A549 (cell line): ENCODE results near the gene CTNND2. TPM values are rescaled to one million over a fixed set of nuclear protein-coding genes. Genes with fewer than 3 reads are reported as not detected.

Source experiments
- ATAC-seq, 2 experiments: fragments of 200-7000 bp in 1 of 2; fragments of >200 bp in 1 of 2; cut with Nextera tagmentation in 1 of 2; cut with Tn5 transposase in 1 of 2; 3 replicates each; pipeline versions ENCODE4 v1.8.0 to v1.9.1; 2018 to 2020; ENCODE audit warnings: mild to moderate bottlenecking in 1 of 2, moderate library complexity in 1 of 2
- CTCF ChIA-PET: fragments of 300-600 bp; sonication (Branson Sonifier 250); formaldehyde crosslinking; extraction: SDS; loops from one replicate; lab custom pipeline; 2021; ENCODE audit warnings: antibody characterized with exemption, inconsistent platforms; lab: Yijun Ruan, JAX
- POLR2A ChIA-PET: fragments of 350-600 bp; formaldehyde crosslinking; extraction: SDS; loops from one replicate; lab custom pipeline; 2021; ENCODE audit warnings: antibody characterized with exemption, inconsistent platforms; lab: Yijun Ruan, JAX
- DNase-seq, 2 experiments: peaks; one replicate each; pipeline versions ENCODE4 v3.0.0 to v3.0.0-alpha.2; 2011 to 2016; ENCODE audit warnings: low read depth in 1 of 2, low spot score in 1 of 2
- FAIRE-seq: peaks from 2 replicates; lab custom pipeline; 2011; peaks lifted over from hg19 to GRCh38; lab: Jason Lieb, UNC
- H3K27ac ChIP-seq, 2 experiments: fragments of >200 bp; sonication (Bioruptor Twin); formaldehyde crosslinking; 3 replicates each; pipeline ENCODE4 v1.5.1; 2016 to 2017
- H3K4me1 ChIP-seq: fragments of >200 bp; sonication (Bioruptor Twin); formaldehyde crosslinking; 3 replicates; pipeline ENCODE4 v1.6.1; 2016
- H3K4me2 ChIP-seq: fragments of >200 bp; sonication (Bioruptor Twin); formaldehyde crosslinking; 3 replicates; pipeline ENCODE4 v1.6.1; 2016
- H3K4me3 ChIP-seq: fragments of >200 bp; sonication (Bioruptor Twin); formaldehyde crosslinking; 3 replicates; pipeline ENCODE4 v1.5.1; 2016
- H3K9me3 ChIP-seq: fragments of >200 bp; sonication (Bioruptor Twin); formaldehyde crosslinking; 3 replicates; pipeline ENCODE4 v1.6.1; 2016
- BCL3 ChIP-seq: fragments of >200 bp; sonication (Bioruptor Twin); formaldehyde crosslinking; IDR thresholded peaks from 3 replicates; pipeline ENCODE4 v1.6.1; 2016
- CBX8 ChIP-seq: fragments of 200-600 bp; sonication (generic); IDR thresholded peaks from 2 replicates; pipeline ENCODE4 v1.6.1; 2016
- CEBPB ChIP-seq, 2 experiments: fragments of >200 bp in 1 of 2; sonication (Bioruptor Twin) in 1 of 2; formaldehyde crosslinking in 1 of 2; IDR thresholded peaks; 2 replicates each; pipeline ENCODE4 v1.6.1; 2012 to 2016
- CHD2 ChIP-seq: fragments of 150-350 bp; IDR thresholded peaks from 2 replicates; pipeline ENCODE4 v1.6.1; 2014; ENCODE audit warnings: low read length; ENCODE audit not compliant: partially characterized antibody
- CHD4 ChIP-seq: fragments of 200-600 bp; sonication (generic); IDR thresholded peaks from 2 replicates; pipeline ENCODE4 v1.6.1; 2016; ENCODE audit warnings: antibody characterized with exemption, mild to moderate bottlenecking, borderline replicate concordance
- EHF ChIP-seq: fragments of 250-450 bp; sonication (Bioruptor Pico); IDR thresholded peaks from 2 replicates; pipeline ENCODE4 v1.5.0; 2020; ENCODE audit warnings: mild to moderate bottlenecking
- EP300 ChIP-seq, 2 experiments: fragments of >200 bp; sonication (Bioruptor Twin); formaldehyde crosslinking; IDR thresholded peaks; 2 replicates in 1 of 2; 3 replicates in 1 of 2; pipeline ENCODE4 v1.6.1; 2016 to 2017
- ESRRA ChIP-seq: fragments of 150-350 bp; IDR thresholded peaks from 2 replicates; pipeline ENCODE4 v1.6.1; 2014; ENCODE audit warnings: mild to moderate bottlenecking, low read length, borderline replicate concordance
- HDAC2 ChIP-seq: fragments of 200-600 bp; sonication (generic); IDR thresholded peaks from 2 replicates; pipeline ENCODE4 v1.6.1; 2016
- HEYL ChIP-seq: fragments of 250-450 bp; sonication (Bioruptor Pico); IDR thresholded peaks from 2 replicates; pipeline ENCODE4 v1.8.0; 2021; ENCODE audit warnings: mild to moderate bottlenecking, moderate library complexity
- HMGXB4 ChIP-seq: fragments of 250-450 bp; sonication (Bioruptor Pico); IDR thresholded peaks from 2 replicates; pipeline ENCODE4 v1.5.0; 2021; ENCODE audit warnings: mild to moderate bottlenecking, moderate library complexity, borderline replicate concordance
- HOXA7 ChIP-seq: fragments of 250-450 bp; sonication (Bioruptor Pico); IDR thresholded peaks from 2 replicates; pipeline ENCODE4 v1.5.0; 2020; ENCODE audit warnings: mild to moderate bottlenecking, moderate library complexity
- JUNB ChIP-seq: fragments of >200 bp; sonication (Bioruptor Twin); formaldehyde crosslinking; IDR thresholded peaks from 2 replicates; pipeline ENCODE4 v1.6.1; 2016
- MAZ ChIP-seq: fragments of 150-350 bp; IDR thresholded peaks from 2 replicates; pipeline ENCODE4 v1.6.1; 2014; ENCODE audit warnings: antibody characterized with exemption, low read depth, low read length, borderline replicate concordance
- PBX3 ChIP-seq: IDR thresholded peaks from 2 replicates; pipeline ENCODE4 v1.6.1; 2012
- RCOR1 ChIP-seq: fragments of 150-350 bp; IDR thresholded peaks from 2 replicates; pipeline ENCODE4 v1.6.1; 2014; ENCODE audit warnings: antibody characterized with exemption, low read length, low read depth
- RNF2 ChIP-seq: fragments of 200-600 bp; sonication (generic); IDR thresholded peaks from 2 replicates; pipeline ENCODE4 v1.6.1; 2016; ENCODE audit warnings: low read depth, mild to moderate bottlenecking, antibody characterized with exemption, moderate library complexity, borderline replicate concordance
- TP53 ChIP-seq: fragments of 250-450 bp; sonication (Bioruptor Pico); IDR thresholded peaks from 2 replicates; pipeline ENCODE4 v1.5.0; 2021; ENCODE audit warnings: mild to moderate bottlenecking, moderate library complexity
- USF2 ChIP-seq: fragments of 450-650 bp; IDR thresholded peaks from 2 replicates; pipeline ENCODE4 v1.6.1; 2014; ENCODE audit warnings: antibody characterized with exemption
- ZFP36 ChIP-seq: fragments of 450-650 bp; IDR thresholded peaks from 2 replicates; pipeline ENCODE4 v1.6.1; 2014; ENCODE audit warnings: borderline replicate concordance; ENCODE audit not compliant: partially characterized antibody
- ZSCAN20 ChIP-seq: fragments of 250-450 bp; sonication (Bioruptor Pico); IDR thresholded peaks from 2 replicates; pipeline ENCODE4 v1.8.0; 2022; ENCODE audit warnings: mild to moderate bottlenecking, moderate library complexity
- WGBS: methylation state at CpG from one replicate; pipeline ENCODE4 v1.1.6; 2017; ENCODE audit errors: missing lambda C conversion rate; 5-methylcytosine and 5-hydroxymethylcytosine counted together
- polyA plus RNA-seq, 4 experiments: library from polyadenylated mRNA; depleted of rRNA in 3 of 4; stranded (reverse); fragments of >200 nt; fragmentation: RNase III in 1 of 4; extraction: RNeasy Plus Mini Kit Qiagen cat#74134 plus additional on column Dnase treatment in 1 of 4; gene quantifications; 2 replicates in 3 of 4; 3 replicates in 1 of 4; pipeline ENCODE4 v1.2.3, GENCODE V29; 2011 to 2017

CTNND2 gene
- polyA plus RNA-seq, 2 of the 4 experiments (the other 2 are of a cell fraction), result not detected

GRCh38 chr5:11801061-11801460 lies 103.2 kb downstream of the CTNND2 start:
- TF ChIP-seq CEBPB (IDR thresholded peaks at IDR 0.05), result no peak
- TF ChIP-seq USF2, result no peak
- no peak for TF ChIP-seq EHF (CRISPR knock-in tag)
- TF ChIP-seq HEYL (CRISPR knock-in tag), result no peak
- WGBS, result 0% methylated on average over 2 of the region's 2 CpGs
- Histone ChIP-seq H3K9me3 (no peaks in the 10 kb centered on the region), H3K4me1 (no peaks in the 10 kb centered on the region), H3K27ac (no peak overlapping the region), H3K4me3 (no peak overlapping the region), H3K4me2 (no peak overlapping the region)
- ATAC-seq (no peak), DNase-seq (no peak), FAIRE-seq (no peak)
- ChIA-PET POLR2A (no interaction called here), CTCF (no interaction called here)

GRCh38 chr5:11797132-11797531 lies 107.1 kb downstream of the CTNND2 start:
- H3K9me3 ChIP-seq, result no peaks in the 10 kb centered on the region
- H3K4me3 ChIP-seq, result no peak overlapping the region
- POLR2A ChIA-PET, result no interaction called here
- H3K27ac ChIP-seq, result no peak overlapping the region
- TF ChIP-seq RNF2, result no peak
- no peak for TF ChIP-seq EP300 (IDR thresholded peaks at IDR 0.05)
- TF ChIP-seq MAZ, result no peak
- TF ChIP-seq CHD2, result no peak
- TF ChIP-seq, all 56 proteins: peak for 0
- CTCF ChIA-PET, result no interaction called here
- ATAC-seq (no peak), FAIRE-seq (no peak), DNase-seq (no peak)
- no peak overlapping the region for H3K4me2 ChIP-seq
- no peaks in the 10 kb centered on the region for H3K4me1 ChIP-seq
- WGBS, result 36% methylated on average over 3 of the region's 4 CpGs

GRCh38 chr5:11793396-11793795 lies 110.8 kb downstream of the CTNND2 start:
- FAIRE-seq (no peak), DNase-seq (no peak), ATAC-seq (no peak)
- WGBS, result 0% methylated on average over 1 of the region's 1 CpG
- H3K9me3 ChIP-seq, result no peaks in the 10 kb centered on the region
- no peak overlapping the region for H3K27ac ChIP-seq
- no peak for TF ChIP-seq HDAC2
- TF ChIP-seq CHD4, result no peak
- no peak for TF ChIP-seq TP53
- no peak for TF ChIP-seq HMGXB4
- TF ChIP-seq HEYL (CRISPR knock-in tag), result no peak
- no peak for TF ChIP-seq ESRRA
- no peak for TF ChIP-seq ZSCAN20 (CRISPR knock-in tag)
- TF ChIP-seq USF2, result no peak
- TF ChIP-seq PBX3, result no peak
- TF ChIP-seq HOXA7 (CRISPR knock-in tag), result no peak
- TF ChIP-seq RCOR1, result no peak
- no peak for TF ChIP-seq JUNB
- no peak for TF ChIP-seq BCL3
- TF ChIP-seq ZFP36, result no peak
- TF ChIP-seq CHD2, result no peak
- no peak for TF ChIP-seq CBX8
- CTCF ChIA-PET, result no interaction called here
- H3K4me3 ChIP-seq, result no peak overlapping the region
- H3K4me2 ChIP-seq, result no peak overlapping the region
- no peaks in the 10 kb centered on the region for H3K4me1 ChIP-seq
- POLR2A ChIA-PET, result no interaction called here
